GM18867 (cell line): ENCODE measurements around the gene ZBTB46.

Experiments used
- ATAC-seq: cut with Tn5 transposase; IDR thresholded peaks from one replicate; pipeline ENCODE4 v1.9.1; 2021; ENCODE audit warnings: mild to moderate bottlenecking, moderate library complexity; ENCODE audit not compliant: unreplicated experiment

ZBTB46 gene

GRCh38 chr20:63748070-63748933 is 82.8 kb downstream of the ZBTB46 start:
- no peak for ATAC-seq

GRCh38 chr20:63747622-63748069 is 83.4 kb downstream of the ZBTB46 start:
- no peak for ATAC-seq

- ATAC-seq, result no peak
Measured at GRCh38 chr20:63746751-63747315, 84.2 kb downstream of the ZBTB46 start.

- ATAC-seq, result no peak
Measured at GRCh38 chr20:63745961-63746731, 84.9 kb downstream of the ZBTB46 start.

- ATAC-seq, result no peak
Measured at GRCh38 chr20:63745424-63745805, 85.6 kb downstream of the ZBTB46 start.

GRCh38 chr20:63744574-63745423 is 86.3 kb downstream of the ZBTB46 start:
- no peak for ATAC-seq

GRCh38 chr20:63744158-63744557 is 86.9 kb downstream of the ZBTB46 start:
- ATAC-seq, result no peak

- ATAC-seq, result no peak
Measured at GRCh38 chr20:63743210-63743970, 87.7 kb downstream of the ZBTB46 start.

GRCh38 chr20:63742381-63743024 is 88.6 kb downstream of the ZBTB46 start:
- no peak for ATAC-seq

- no peak for ATAC-seq
Measured at GRCh38 chr20:63741676-63742380, 89.2 kb downstream of the ZBTB46 start.

GRCh38 chr20:63741354-63741675 is 89.7 kb downstream of the ZBTB46 start:
- no peak for ATAC-seq

GRCh38 chr20:63740627-63741353 is 90.3 kb downstream of the ZBTB46 start:
- ATAC-seq, result no peak

GRCh38 chr20:63740070-63740626 is 90.9 kb downstream of the ZBTB46 start:
- ATAC-seq, result no peak

- ATAC-seq, result peak; percentile 42
Measured at GRCh38 chr20:63739130-63740069, 91.7 kb downstream of the ZBTB46 start, which contains the start of gene SLC2A4RG. SLC2A4RG (plus strand) TSS chr20:63739776; CDS start chr20:63739913, 137 bp downstream.

- ATAC-seq, result no peak
Measured at GRCh38 chr20:63738687-63739129, 92.4 kb downstream of the ZBTB46 start.

- no peak for ATAC-seq
Measured at GRCh38 chr20:63737945-63738686, 92.9 kb downstream of the ZBTB46 start.
